IPS DF 19.7 (cell line): ENCODE results near the gene ZFHX3.

Source experiments
- DNase-seq: peaks from one replicate; pipeline ENCODE4 v3.0.0-alpha.2; 2013; ENCODE audit warnings: low read depth, low spot score

The ZFHX3 gene

DNA sequence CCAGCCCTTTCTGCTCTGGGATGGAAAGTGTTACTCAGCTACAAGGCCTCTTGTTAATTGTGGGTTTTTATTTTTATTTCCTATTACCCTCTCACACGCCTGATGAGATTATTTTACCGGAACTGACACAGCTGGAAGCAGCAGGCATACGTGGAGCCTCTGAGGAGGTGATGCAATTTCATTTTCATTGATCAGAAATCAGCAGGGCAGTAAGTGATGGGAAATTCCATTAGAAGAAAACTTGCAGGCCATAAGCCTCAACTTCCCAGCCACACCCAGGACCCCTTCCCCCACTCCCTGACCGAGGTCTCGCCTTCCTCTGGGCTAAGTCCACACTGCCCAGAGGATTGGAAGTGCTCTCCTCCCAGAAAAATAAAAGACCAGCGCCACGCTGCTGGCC, 69.7 kb downstream of the ZFHX3 start:
- DNase-seq: no peak

DNA sequence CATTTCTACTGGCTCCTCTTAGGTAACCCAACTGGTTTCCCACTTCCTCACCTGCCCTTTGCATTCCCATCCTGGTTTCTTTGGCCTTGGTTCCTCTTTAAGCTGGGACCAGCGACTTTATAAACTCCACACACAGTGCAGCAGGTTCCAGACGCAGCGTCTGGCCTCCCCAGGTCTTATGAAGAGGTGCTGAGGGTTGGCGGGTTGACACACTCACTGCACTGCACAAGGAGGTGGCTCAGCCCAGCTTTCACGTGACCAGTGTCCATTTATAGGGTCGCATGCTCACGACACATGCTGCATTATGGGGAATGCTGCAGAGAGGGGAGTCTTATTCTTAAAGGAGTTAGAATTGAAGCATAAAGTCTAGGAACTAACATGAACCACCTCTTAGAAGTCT, 70.8 kb downstream of the ZFHX3 start:
- no peak for DNase-seq

DNA sequence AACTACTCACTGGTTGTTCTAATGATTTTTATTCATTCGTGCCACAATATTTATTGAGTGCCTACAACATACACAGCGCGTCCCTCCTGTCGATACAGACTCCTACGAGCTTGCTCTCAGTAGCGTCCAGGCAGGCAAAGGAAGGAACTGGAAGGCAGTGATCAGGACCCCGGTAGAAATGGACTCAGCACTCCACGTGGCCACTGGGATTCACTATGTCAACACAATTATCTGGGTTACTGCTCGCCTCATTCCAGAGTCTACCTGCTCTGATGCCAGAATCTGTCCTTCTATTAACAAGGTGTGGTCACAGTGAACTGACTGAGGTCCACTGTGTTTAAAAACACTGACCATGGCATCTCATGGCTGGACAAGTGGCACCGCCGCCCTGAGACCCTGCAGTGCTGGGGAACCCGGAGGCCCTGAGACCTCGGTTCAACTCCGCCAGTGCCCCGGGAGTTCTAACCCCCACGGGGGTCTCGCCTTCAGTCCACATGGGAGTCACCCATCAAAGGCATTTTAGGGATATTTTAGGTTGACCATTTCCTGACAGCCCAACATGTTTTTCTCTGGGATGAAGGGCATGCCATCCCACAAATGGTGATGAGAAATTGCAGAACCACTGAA, 71.4 kb downstream of the ZFHX3 start:
- DNase-seq: no peak

DNA sequence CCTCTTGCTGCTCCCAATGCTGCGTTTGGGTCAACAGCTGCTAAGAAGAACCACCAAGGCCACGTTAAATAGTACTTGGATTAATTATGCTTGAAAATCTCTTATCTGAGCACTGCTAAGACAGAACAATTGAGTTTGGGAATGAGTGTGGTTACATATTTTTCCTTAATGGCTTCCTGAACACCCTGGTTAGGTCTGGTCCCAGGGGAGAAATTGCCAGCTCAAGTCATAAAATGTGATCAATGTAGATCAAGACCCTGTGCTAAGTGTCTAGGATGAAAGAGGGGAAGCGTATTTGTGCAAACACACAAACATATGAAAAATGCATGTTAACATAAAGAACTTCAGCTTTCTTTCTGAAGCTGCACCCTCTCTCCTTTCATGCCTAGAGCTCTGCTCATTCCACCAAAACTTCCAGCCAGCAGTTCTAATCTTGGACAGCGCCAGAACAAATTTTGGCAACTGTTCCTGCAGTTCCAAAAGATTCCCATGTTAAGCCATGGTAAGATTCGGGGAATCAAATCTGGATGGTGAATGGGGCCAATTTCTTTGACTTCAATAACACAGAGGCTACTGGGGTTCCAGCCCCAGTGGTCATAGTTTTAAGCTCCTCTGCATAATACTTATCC, 72.0 kb downstream of the ZFHX3 start:
- DNase-seq: no peak

DNA sequence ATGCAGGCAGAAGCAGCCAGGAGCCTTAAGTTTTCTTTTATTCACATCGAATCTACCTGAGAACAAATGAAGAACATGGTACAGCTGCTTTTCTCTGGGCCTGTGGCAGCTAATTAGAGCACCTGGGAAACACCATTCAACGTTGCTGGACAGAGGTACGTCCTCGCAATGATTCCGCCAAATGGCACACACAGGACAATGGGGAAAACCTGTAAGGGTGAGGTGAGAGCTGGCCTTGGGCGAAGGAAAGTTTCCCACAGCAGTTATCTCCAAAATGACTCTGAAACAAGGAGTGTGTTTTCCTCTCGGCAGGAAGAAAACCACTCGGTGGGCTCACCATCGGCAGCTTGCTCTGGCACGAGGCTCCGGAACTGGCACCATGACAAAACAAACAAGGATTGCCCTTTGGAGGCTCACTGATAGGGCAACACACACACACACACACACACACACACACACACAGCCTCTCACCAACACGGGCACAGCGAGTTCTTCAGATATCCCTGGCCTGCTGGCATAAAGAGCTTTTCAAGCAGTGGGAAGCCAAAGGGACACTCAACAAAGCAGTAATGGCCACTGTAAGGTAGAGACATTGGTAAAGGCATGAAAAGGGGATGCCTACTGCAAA, 73.7 kb downstream of the ZFHX3 start:
- no peak for DNase-seq

DNA sequence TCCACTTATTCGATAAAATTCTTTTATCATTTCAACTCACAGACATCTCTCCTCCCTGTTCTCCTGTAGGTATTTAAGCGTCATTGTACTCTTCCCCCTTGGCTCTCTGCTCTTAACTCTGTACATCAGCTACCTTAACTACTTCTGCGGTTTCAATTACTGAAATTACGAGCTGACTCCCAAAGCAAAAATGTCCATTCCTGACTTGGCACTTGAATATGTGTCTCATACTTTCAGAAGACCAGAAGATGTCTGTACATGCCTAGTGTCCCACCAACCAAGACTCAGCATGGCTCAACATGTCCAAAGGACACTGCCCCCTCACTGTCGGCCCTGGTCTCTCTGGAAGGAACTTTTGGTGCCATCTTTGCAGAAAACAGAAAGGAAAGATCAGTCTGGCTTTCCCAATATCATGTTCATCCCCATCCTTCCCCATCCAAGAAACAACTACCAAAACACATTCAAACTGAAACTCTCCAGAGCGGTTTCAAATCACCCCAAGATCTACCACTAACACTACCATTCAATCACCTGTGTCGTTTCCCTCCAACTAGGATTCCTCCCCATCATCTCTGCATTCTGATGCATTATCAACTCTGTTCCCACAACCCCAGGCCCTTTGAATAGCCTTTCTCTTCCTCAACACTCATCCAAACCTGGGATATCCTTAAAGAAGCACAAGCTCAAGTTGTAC, 74.9 kb downstream of the ZFHX3 start:
- DNase-seq: no peak

DNA sequence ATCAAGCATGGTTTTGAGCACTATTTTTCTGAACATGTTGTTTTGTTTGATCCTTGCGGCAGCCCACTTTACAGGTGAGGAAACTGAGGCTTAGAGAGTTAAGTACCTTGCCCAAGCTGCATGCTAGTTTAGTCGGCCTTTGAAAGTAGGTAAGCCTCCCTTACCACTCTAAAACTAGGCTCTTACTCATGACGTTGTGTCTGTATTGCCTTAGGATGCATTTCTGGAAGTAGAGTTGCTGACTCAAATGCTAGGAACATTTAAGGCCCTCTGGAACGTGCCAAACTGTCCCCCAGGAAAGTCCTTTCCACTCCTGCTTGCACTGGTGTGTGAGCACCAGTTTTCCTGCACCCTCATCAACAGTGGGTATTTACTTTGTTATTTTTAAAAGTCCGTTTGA, 76.6 kb downstream of the ZFHX3 start:
- no peak for DNase-seq

DNA sequence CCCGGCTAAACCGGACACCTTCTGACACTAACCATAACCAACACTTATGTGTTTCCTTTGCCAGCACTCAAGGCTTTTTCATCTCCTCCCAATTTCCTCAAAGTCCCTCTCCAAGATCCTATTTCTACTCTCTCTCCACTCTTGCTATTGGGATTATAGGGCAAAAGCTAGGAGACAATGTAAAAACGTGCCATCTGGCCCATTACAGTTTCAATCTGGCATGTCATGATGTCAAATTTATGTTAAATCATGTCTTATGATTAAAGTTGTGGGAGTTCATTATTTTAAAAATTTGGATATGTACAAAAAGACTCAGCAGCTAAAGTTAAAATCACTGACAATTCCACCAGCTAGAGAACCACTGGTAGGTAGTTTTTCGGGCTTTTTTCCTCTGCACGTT, 77.3 kb downstream of the ZFHX3 start:
- no peak for DNase-seq

DNA sequence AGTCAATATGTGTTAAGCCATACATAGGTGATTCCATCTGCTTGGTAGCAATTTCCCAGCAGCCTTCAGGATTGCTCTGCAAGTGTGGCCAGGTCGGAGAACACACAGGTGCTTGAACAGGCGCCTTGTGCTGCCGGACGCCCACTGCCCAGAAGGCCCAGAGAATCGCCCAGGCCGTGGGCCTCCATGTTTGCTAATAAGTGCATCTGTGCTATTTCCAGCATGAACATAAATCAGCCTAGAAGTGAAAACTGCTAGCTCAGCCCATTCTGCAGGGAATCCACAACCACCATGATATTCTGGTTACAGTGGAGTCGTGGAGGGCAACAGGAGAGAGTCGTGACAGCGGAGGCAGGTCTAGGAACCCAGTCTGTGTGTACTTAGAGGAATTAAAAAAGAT, 78.1 kb downstream of the ZFHX3 start:
- DNase-seq: no peak

DNA sequence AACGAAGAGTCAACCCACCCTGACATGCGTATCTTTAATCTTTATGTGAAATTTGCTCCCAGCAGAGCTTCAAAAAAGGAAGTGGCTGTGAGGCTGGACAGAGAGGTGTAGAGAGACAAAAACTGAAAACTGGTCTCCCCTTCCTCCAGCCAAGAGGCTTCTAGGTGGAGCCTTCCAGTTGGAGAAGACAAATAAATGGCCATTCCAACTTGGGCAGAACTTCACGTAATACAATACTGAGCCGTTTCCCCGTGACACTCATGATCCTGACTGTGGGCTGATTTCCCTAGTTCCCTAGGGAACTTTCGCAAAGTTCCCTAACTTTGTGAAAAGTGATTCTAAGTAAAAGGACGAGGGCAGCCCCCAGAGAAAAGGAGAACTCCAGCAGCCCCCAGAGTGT, 78.8 kb downstream of the ZFHX3 start:
- DNase-seq: no peak

DNA sequence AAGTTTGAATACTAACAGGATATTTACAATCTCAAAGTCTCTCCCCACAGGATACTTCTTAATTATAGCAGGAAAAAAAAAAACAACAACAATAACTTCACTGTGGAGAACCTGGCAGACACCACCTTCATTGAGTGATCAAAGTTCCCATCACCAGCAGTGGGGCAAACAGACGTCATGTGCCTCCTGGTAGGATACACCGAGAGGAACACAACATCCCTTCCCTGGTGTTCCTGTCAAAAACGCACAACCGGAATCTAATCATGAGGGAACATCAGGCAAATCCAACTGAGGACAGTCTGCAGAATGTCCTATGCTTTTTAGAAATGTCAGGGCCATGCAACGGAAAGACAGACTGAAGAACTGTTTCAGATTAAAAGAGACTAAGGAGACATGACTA, 80.0 kb downstream of the ZFHX3 start:
- no peak for DNase-seq

DNA sequence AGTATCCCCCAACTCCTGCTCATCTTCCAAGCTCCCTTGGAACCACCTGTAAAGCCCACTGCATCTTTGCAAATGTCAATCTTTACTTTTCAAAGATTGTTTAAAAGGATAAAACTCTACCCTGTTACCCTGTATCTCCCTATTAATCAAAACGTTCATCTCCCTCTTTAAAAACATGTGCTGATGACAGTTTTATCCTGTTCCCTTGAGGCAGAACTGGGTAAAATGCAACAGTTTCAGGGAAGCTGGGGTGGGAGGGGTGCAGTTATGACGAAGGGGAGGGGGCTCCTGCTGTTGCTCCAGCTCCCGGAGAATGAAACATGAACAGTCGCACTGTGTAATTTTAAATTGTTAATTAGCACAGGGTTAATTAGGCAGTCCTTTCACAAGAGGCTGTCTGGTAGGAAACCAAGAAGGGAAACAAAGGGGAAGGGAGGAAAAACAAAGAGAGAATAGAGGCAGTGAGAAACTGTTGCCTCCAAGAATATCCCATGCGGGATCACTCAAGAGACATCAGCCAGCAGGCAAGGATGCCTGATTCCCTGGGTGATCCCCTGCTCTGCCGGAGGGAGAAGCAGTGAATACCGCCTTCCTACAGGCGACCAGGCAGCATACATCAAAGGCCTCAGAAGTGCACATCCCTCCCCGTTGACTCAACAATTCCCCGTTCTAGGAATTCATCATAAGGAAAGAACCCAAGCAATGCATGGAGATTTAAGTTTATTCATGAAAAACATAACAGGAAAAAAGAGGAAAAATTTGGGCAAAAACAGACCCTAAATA, 84.2 kb downstream of the ZFHX3 start:
- no peak for DNase-seq

DNA sequence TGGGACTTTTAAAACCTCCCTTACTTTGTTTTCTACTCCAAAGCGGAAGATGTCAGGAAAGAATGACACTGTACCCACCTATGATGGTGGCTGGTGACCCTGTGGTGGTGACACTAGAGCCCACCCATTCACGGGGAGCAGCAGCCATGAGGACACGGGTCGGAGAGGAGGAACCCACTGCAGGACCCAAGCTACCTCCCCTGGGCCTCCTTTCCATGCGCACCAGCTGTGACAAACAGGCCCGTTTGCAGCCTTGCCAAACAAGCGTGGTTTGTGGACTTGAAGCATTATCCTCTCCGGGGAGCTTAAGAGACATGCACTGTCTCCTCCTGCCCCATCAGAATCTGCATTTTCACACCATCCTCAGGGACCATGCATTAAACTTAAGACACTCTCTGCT, 85.6 kb downstream of the ZFHX3 start:
- no peak for DNase-seq

DNA sequence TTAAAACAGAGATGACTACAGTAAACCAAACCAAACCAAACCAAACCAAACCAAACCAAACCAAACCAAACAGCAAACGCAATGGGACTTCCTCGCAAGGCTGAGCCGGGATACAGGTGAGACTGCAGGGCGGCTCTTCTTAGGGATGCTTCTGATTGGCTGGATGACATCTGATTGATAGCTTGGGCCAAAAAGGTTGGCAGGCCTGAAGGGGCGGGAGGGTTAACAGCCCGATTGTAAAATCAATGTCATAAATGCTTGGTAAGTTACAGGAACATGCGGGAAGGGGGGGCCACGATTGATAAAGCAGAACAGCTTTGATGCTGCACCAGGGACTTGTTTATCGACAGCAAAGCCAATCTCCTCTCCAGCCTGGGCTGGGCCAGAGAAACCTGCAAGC, 86.1 kb downstream of the ZFHX3 start:
- no peak for DNase-seq

DNA sequence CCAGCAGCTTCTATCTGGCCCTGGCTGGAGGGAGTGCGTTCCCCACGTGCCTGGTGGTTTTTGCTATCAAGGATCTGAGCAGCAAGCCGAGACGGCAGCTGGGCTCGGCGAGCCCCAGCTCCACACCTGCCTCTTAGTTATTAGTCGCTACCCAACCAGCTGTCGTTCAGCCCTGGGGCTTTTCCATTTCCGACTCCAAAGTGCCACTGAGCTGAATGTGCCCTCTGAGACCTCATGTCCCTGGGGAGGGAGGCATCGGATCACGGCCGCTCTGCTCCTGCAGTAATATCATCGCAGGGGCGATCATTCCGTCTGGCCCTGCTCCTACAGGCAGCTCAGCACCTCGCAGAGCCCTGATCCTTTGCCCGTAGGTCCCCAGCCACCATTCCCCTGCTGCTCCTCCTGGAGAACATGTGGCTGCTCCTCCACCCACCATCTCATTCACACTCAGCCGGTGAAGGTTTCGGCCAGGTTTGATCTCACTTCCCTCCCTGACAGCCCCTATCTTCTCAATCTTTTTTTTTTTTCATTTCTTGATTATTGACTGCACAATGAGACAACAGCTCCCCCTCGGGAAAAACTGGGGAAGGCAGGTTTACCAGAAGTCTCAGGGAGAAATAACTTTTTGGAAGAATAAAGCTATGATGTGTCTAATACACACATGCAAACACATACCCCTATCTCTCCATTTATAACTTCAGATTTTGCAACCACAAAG, 86.7 kb downstream of the ZFHX3 start:
- no peak for DNase-seq

DNA sequence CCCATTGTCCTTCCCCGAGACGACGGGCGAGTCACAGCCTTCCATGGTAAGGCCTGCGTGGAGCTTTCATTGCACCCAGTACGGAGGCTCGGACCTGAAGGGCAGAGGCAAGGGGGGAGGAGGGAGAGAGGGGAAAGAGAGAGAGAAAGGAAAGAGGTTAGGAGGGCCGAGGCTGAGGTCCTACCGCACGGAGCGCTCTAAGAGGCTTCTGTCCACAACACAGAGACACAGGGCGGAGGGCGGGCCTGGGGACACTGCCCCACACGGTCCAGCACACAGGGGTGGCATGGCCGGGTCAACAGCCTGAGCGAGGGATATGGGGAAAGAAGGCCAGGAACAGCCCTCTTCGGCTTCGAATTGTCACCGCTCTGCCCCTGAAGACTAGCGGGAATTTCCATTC, 87.8 kb downstream of the ZFHX3 start:
- DNase-seq: no peak

DNA sequence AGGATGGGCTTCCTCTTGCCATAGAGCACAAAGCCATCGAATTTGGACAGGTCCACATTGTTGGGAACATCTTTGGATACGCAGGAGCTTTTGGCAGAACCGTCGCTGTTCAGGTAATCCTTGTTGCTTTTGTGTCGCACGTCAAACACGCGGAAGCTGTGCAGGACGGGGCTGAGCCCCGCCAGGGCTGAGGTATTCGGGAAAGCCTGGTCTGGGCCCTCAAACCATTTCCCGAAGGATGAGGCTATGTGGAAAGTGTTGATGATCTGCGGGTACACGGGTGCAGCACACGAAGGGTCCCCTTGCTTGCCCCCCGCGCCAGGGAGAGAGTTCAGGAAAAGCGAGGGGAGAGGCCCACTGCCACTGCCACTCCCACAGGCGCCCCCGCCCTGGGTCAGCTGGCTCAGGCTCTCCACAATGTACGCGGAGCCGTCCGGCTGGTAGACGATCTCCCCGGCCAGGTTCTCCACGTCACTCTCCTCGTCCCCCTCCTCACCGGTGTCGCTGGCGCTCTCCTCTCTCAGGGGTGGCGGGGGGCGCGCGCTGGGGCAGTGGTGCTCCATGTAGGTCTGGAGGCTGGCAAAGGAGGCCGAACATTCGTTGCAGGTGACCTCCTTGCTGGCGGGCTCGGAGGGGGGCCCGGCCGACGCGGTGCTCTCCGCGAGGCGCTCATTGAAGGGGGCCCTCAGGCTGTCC, 88.5 kb downstream of the ZFHX3 start:
- DNase-seq: no peak

DNA sequence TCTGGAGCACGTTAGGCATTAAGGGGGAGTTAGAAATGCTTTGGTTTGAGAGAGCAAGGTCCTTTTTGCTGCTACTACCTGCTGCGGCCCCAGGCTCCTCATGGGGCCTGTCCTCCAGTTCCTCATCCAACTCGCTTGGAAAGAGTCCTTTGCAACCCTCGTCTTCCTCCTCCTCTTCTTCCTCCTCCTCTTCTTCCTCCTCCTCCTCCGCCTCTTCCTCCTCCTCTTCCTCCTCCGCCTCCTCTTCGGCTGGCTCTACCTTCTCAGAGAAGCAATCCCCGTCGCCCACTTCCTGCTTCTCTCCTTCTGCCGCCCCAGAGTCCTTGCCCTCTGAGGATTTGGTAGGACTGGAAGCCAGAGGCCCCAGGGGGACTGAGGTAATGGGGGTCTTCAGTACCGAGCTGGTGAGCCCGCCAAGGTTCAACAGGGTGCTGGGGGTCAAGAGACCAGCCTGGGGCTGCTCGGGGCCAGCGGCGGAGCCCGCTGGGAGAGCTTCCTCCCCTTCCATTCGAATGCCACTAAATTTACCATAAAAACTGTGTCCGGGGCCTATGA, 89.3 kb downstream of the ZFHX3 start:
- no peak for DNase-seq

DNA sequence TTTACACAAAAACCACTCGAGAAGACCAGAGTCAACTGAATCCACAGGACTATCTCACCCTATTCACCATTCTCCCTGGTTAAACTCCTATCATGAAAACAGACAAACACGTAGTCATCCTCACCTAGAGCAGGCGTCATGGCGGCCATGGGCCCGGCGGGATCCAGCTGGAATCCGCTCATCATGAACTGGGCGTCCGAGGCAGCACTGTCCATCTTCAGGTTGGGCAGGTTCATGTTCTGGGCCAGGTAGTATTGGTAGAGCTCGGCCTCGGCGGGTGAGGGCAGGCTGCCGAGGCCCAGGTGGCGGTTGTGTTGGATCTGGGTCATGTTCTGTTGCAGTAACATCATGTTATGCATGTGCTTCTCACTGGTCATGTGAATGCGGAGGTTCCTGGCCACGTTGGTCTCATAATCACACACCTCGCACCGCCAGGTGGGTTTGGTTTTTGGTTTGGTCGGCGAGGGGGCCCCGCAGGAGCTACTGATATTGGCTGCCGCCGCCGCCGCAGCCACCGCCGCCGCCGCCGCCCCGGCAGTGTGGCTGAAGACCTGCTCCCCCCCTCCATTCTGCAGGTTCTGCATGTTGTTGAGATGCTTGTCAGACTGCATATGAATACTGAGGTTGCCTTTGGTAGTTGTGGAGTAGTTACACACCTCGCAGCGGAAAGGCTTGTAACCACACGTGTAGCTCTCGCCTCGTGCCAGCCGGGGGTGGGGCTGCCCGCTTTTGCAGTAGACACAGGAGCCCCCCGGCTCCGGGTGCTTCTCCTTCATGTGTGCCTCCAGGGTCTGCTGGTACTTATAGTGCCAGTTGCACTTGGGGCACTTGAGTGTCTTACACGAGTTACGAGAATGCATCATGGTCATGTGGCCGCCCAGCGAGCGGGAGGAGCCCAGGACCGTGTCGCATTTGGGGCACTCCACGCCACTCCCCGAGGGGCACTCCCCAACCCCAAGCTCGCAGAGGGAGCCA, 90.3 kb downstream of the ZFHX3 start:
- DNase-seq: no peak
